Measurements from ENCODE around the gene PGA5.

The PGA5 gene

GRCh38 chr11:61297746-61298145, 56.8 kb downstream of the PGA5 start:
- DNase-seq, result no peak

- no peak for DNase-seq
These were observed 57.8 kb downstream of the PGA5 start for GRCh38 chr11:61298663-61299244.

Measured in KG1 (cell line).